Astrocyte of the spinal cord (primary cell): Measurements from ENCODE around the gene PCSK6.

ENCODE experiments used
- DNase-seq: peaks from one replicate; pipeline ENCODE4 v3.0.0; 2011; ENCODE audit warnings: low read depth, low spot score
- H3K4me3 ChIP-seq: 2 replicates; pipeline ENCODE4 v1.5.1; 2011; ENCODE audit warnings: low read depth, mild to moderate bottlenecking, low read length, moderate library complexity
- in situ Hi-C: cut with HindIII; loops from 2 replicates; pipeline ENCODE4 v1.10.0; 2017; ENCODE audit warnings: low sequenced_read_pairs
- TF ChIP-seq, protein P1 (sequence below): IDR thresholded peaks from 2 replicates; pipeline ENCODE4 v1.5.1; 2012; ENCODE audit warnings: low read depth, mild to moderate bottlenecking, low read length, inconsistent platforms

Gene PCSK6

DNA sequence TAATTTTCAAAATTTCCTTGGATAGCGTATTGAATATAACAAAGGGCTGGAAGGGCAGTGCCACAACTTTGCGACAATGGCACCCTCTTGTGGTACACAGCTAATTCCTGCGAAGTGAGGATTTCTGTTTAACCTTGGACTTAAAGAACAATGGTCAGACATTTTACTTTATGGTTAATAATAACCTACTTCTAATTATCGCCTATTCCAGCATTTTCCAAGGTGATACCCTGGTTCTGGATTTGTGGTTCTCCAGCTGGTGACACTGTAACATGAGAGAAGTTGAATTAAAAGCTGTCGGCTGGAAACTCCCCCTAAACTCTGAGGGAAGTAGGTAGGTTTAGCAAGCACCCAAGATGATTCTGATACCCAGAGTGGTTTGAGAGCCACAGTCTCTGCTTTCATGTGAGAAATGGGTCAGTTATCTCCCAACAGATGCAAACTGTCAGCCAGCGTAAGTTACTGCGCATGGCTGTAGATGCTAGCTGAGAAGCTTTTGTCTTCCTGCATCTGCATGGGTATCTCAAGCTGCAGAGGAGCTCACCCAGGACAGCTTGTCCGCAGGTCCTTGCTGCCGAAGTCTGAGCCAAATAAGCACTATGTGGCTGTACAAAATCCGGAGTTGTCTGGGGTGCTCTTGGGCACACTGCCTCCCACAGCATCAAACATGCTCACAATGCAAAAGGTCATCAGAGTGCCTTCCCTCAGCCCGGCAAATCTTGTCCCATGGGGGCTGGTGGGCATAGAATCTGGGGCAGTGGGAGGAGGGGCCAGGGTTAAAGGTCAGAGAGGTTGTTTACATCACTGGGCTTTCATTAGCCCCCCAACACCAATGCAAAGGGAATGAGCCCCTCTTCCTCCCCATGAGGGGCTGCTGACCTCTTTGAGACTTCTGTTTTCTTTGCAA is 231.0 kb downstream of the PCSK6 start:
- in situ Hi-C loops = loop anchor here (10.0 kb wide), 1 partner anchor 134 kb away; no protein-coding TSS in a partner anchor
- H3K4me3 ChIP-seq = no peak overlapping the region
- TF ChIP-seq, protein P1, sequence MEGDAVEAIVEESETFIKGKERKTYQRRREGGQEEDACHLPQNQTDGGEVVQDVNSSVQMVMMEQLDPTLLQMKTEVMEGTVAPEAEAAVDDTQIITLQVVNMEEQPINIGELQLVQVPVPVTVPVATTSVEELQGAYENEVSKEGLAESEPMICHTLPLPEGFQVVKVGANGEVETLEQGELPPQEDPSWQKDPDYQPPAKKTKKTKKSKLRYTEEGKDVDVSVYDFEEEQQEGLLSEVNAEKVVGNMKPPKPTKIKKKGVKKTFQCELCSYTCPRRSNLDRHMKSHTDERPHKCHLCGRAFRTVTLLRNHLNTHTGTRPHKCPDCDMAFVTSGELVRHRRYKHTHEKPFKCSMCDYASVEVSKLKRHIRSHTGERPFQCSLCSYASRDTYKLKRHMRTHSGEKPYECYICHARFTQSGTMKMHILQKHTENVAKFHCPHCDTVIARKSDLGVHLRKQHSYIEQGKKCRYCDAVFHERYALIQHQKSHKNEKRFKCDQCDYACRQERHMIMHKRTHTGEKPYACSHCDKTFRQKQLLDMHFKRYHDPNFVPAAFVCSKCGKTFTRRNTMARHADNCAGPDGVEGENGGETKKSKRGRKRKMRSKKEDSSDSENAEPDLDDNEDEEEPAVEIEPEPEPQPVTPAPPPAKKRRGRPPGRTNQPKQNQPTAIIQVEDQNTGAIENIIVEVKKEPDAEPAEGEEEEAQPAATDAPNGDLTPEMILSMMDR = peak; percentile 75
- peak; percentile 80 for DNase-seq

DNA sequence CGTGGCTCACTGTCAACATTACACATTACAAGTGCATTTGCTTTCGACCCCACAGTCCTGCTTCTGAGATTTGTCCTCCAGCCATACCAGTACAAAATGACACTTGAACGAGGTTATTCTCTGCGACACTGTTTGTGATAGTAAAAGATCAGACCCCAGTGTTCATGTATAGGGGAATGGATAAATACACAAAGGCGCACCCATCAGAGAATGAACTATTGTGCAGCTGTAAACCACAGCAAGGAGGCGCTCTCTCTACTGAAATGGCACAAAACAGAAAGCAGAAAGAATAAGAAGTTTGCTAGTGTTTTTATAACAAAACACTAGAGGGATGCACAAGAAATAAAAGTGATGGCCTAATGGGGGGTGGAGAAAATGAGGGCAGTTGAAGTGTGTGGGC is 232.8 kb downstream of the PCSK6 start:
- H3K4me3 ChIP-seq = no peak overlapping the region
- no peak for DNase-seq
- TF ChIP-seq, protein P1 = peak; percentile 32
- in situ Hi-C loops = loop anchor here (10.0 kb wide), 1 partner anchor 132 kb away; no protein-coding TSS in a partner anchor

DNA sequence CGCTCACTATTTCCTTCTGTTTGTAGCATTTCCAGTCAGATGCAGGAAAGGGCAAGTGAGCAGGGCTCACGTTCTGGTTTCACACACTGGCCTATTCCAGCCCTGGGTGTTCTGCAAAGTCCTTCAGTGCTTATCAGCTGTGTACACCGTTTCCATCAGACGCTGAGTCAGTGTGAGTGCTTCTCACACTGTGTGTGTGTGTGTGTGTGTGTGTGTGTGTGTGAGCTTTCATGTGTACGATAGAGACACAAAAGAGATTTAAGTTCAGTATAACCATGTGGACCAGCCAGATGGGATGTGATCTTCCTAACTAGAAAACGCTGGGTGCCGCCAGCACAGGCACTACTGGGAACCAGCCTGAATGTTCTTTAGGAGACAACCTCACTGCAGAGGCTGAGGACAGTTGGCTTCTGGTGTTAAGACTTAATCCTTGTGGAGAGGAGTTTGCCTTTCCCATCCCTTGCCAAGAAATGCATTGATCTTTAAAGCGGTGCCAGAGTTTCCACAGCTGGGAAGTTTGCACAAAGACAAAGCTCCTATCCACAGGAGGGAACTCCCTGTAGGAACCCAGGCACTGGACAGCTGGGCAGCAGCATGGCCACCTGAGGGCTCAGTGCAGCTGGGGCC is 233.8 kb downstream of the PCSK6 start:
- no peak overlapping the region for H3K4me3 ChIP-seq
- in situ Hi-C loops = loop anchor here (10.0 kb wide), 1 partner anchor 131 kb away; no protein-coding TSS in a partner anchor
- TF ChIP-seq, protein P1 = no peak
- peak; percentile 76 for DNase-seq

DNA sequence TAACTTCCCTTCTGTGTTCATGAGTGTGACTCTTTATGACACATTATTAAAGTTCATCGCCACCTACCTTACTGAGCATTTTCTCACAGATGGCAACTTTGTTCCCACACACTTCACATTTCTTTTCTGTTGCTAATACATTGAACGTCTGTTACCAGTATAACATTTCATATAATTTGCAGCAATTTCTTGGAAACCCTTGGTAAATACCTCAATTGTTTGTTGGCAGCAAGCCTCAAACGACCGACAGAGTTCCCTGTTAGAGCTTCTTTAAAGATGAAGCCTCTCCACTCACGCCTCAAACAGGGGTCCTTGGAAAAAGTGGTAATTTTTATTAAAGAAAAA is 234.5 kb downstream of the PCSK6 start:
- no peak overlapping the region for H3K4me3 ChIP-seq
- in situ Hi-C loops = loop anchor here (10.0 kb wide), 1 partner anchor 130 kb away; no protein-coding TSS in a partner anchor
- TF ChIP-seq, protein P1 = no peak
- no peak for DNase-seq

DNA sequence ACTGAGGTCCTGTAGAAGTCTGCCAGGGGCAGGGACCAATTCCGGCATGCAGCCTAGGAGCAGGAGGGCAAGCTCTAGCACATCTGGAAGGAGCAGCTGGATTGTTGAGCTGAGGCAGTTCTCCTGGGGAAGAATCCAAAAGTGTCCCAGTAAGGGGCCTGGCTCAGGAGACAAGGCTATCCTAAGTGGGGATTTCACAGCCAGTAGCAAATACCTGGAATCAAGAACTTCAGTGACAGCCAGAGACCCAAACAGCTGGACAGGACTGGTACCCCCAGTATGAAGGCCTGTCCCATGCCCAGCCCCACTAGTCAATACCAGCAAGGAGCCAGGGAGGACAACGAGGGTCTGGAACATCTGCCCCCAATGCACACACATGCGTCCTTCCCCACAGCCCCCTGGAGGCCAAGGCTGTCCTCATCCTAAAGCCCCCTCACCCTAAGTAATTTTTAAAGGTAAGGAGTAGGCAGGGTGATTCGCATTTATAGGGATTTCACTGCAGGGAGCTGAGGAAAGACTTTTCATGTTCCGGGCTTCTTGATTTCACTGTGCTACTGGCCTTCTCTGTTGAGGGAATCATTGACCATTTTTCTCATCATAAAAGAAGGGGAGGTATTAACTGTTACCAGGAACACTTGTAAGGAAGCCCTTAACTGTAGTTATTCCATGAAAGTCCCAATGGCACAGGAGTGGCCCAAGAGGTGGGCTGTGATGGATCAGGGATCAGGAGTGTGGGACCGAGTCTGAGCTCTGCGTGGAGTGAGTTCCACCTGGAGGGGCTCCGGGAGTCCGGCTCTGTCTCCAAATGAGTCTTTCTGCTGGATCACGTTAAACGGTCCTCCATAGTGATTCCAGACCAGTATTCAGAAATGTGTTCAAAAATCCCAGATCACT is 235.1 kb downstream of the PCSK6 start:
- in situ Hi-C loops = loop anchor here (10.0 kb wide), 1 partner anchor 130 kb away; no protein-coding TSS in a partner anchor
- TF ChIP-seq, protein P1 = no peak
- no peak for DNase-seq
- H3K4me3 ChIP-seq = no peak overlapping the region
